ENCODE data around the gene ARID1B. TPM values are rescaled to one million over a fixed set of nuclear protein-coding genes. Genes with fewer than 3 reads are reported as not detected.
"Not testable (repeated sequence)": the region's sequence is repeated elsewhere in the genome, so short reads cannot be mapped to it uniquely, and the experiment has no call there.

The ARID1B gene
- total RNA-seq, 1 experiment from 2014 or later = 18.2 TPM

- no peak for DNase-seq (ENCODE audit: low read depth)
Measured at GRCh38 chr6:156957931-156958547, 180.9 kb downstream of the ARID1B start.

- DNase-seq (ENCODE audit: low read depth) = no peak
Measured at GRCh38 chr6:156960525-156960924, 183.3 kb downstream of the ARID1B start.

DNA sequence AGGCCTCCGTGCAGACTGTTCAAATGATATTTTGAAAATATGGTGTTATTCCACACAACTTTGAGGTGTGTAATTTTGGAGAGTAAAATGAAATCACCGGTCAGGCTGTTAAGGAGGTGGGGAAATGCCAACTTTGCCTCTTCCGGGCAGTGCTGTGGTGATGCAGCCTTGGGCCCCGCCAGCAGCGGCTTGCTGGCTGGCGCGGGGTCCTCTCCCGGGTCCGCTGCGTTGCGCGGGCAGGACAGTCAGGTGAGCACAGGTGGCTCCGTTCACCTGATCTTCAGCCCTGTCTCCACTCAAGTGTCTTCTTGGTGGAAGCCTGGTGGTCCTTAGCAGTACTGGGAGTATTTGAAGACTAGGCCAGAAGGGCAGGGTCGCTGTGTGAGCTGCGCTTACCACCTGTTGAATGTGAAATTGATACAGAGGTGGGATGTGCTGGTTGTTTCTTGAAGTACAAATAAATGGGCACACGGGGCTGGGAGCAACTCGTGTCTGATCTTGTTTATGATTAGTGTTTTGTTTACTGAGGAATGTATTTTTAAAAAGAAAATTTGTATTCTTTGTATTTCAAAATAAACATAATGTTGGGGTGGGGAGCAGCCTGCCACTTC is 184.2 kb downstream of the ARID1B start:
- no peak for DNase-seq (ENCODE audit: low read depth)

GRCh38 chr6:156963712-156964700 is 186.8 kb downstream of the ARID1B start:
- DNase-seq (ENCODE audit: low read depth) = peak; percentile 52

DNA sequence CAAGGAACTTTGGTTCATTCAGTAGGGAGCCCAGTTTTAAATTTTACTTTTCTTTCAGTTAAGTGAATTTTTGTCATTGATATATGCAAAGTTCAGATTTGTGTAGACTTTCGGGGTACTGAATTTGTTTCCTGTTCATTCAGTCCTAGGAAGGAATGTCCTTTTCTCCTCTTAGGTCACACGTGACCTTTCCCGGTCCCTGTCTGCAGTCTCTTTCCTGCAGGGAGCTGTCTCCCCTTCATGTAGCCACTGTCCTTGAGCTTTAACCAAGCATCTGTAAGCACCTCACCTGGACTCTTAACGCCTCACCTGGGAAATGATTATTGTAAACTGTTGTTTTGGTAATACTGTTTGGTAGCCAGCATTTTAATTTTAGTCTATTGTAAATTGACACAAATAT is 190.7 kb downstream of the ARID1B start:
- no peak for DNase-seq (ENCODE audit: low read depth)

GRCh38 chr6:156969233-156969632 is 192.1 kb downstream of the ARID1B start:
- DNase-seq (ENCODE audit: low read depth) = no peak

- DNase-seq (ENCODE audit: low read depth) = no peak
Measured at GRCh38 chr6:156970595-156971112, 193.5 kb downstream of the ARID1B start.

GRCh38 chr6:156971153-156971885 is 194.1 kb downstream of the ARID1B start:
- no peak for DNase-seq (ENCODE audit: low read depth)

GRCh38 chr6:156972145-156972544 is 195.0 kb downstream of the ARID1B start:
- DNase-seq (ENCODE audit: low read depth) = no peak

DNA sequence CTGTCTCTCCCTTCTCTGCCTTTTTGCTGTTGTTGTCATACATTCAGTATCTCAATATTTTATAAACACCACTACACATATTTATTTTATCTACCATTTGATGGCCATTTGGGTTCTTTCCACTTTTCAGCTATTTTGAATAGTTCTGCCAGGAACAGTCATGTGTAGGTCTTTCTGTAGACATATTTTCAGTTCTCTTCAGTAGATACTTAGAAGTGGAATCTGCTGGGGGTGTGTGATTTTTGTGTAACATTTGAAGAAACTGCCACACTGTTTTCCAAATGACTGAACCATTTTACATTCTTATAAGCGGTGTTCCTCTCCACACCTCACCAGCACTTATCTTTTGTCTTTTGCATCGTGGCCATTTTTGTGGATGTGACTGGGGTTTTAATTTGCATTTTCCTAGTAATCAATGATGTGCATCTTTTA is 197.7 kb downstream of the ARID1B start:
- DNase-seq (ENCODE audit: low read depth) = no peak

DNA sequence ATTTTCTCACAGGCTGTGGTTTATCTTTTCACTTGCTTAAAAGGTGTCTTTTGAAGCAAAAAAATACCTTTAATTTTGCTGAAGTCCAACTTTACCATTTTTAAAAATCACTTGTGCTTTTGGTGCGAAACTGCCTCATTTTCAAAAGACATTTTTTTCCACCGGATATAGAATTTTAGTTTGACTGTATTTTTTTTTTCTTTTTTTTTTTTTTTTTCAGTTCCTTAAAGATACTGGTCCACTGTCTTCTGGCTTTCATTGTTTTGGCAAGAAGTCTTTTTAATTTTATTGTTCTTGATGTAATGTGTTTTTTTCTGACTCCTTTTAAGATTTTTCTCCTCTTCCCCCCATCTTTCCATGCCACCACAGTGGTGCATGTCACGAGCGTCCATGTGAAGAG is 198.2 kb downstream of the ARID1B start:
- no peak for DNase-seq (ENCODE audit: low read depth)

DNA sequence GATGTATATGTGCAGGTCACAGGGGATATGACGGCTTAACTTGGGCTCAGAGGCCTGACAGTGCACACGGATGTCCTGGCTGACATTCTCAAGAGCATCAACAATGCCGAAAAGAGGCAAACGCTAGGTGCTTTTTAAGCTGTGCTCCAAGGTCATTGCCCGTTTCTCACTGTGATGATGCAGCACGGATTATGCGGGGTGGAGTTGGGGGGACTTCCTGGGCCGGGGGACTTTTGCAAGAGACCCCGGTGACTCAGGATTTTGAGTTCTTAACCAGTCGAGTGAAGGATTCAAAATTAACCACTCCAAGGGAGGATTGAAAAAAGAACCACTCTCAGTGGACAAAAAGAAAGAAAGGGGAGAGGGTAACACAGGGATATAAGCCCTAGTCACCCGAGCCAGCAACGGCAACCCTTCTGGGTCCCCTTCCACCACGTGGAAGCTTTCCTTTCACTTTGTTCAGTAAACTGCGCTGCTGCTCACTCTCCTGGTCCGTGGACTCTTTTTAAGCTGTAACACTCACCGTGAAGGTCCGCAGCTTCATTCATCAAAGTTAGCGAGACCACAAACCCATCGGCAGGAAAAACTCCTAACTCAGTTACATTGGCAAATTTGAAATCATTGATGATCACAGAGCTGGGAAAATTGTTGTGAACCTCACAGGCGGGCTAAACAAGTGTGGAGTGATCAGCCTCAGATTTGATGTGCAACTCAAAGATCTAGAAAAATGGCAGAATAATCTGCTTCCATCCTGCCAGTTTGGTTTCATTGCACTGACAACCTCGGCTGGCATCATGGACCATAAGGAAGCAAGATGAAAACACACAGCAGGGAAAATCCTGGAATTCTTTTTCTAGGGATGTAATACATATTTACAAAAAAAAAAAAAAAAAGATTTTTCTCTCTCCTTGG is 199.3 kb downstream of the ARID1B start:
- DNase-seq (ENCODE audit: low read depth) = peak; percentile 70

DNA sequence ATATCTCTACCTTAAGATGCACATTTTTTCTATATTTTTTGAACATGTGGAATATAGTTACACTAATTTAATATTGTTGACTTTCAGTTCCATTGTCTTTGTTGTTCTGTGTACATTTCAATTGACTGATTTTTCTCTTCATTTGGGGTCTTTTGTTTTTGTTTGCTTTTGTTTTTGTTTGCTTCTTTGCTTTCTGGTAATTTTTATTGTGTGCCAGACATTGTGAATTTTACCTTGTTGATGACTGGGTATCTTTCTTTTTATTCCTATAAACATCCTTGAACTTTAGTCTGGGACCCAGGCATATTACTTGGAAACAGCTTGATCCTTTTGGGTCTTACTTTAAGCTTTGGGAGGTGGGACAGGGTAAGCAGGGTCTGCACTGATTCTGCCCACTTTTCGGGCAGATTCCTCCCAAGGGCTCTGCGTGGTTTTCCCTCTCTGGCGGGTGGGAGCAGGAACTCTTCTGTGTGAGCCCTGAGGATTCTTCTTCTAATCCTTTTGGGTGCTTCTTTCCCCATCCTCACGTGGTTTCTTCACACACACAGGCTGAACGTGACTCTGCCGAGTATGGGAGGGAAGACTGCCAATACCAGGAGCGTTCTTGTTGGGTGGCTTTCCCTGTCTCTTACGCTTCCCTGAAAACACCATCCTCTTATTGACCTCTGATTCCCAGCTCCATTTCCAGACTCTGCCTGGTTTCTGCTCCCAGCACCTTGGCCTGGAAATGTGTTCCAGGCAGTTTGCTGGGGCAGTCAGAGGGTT is 200.5 kb downstream of the ARID1B start:
- DNase-seq (ENCODE audit: low read depth) = peak; percentile 73

GRCh38 chr6:156978948-156979347 is 201.8 kb downstream of the ARID1B start:
- no peak for DNase-seq (ENCODE audit: low read depth)

DNA sequence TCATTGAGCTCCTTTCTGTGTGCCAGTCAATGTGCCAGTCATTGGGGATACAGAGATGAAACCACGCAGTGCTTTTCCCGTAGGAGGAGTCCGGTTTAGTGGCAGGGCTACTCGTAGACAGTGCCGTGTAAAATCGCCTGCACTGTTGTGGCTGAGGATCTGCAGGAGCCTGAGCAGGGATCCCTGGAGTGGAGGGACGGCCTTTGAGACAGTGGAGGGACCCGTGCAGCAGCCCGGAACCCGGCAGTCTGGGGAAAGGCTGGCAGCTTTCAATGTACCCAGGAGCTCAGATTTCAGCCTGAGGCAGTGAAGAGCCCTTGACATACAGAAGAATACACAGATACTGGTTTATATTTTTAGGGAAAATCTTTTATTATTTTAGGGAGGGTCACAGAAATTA is 203.3 kb downstream of the ARID1B start:
- DNase-seq (ENCODE audit: low read depth) = peak; percentile 47

DNA sequence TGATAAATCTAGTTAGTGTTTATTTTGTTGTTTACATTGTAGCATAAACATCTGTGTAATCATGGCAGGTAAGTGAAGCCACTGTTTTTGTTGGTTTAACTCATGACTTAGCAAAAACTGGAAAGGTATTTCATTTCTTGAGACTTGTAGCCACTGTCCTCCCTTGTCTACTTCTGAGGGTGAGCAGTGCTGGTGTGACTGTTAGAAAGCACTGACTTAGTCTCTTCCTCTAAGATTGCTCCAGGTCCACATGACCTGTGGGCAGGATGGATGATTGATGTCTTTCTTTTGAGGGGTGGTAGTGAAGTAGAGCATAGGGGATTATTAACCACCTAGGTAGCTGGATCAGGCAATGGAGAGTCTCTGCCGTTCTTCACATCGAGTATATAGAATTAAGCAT is 203.8 kb downstream of the ARID1B start:
- DNase-seq (ENCODE audit: low read depth) = no peak

GRCh38 chr6:156982168-156982567 is 205.0 kb downstream of the ARID1B start:
- no peak for DNase-seq (ENCODE audit: low read depth)

- not testable (repeated sequence) for DNase-seq (ENCODE audit: low read depth)
Measured at GRCh38 chr6:156982864-156983263, 205.7 kb downstream of the ARID1B start.

DNA sequence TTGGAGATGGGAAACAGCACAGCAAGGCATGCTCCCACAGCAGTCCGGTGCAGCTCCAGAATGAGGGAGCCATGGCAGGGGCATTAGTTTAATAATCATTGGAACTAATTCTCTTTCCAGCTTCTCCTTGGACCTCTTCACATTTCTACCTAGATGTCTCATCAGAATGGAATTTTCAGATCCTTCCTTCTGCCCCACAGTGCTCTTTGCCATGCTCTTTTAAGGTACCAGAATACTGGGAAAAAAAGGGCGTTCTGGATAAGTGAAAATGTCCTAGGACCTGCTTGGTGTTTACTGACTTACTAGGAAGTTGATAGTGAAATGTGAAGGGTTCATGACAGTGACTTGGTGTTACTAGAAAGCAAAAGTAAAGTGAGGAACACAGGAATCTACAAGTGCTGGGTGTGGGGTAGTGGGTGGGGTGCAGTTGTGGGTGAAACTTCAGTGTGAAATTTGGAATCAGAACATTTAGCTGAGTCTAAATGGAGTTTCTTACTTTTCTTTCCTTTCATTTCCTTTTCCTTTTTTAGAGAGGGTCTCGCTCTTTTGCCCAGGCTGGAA is 207.1 kb downstream of the ARID1B start:
- DNase-seq (ENCODE audit: low read depth) = peak; percentile 41
